LNCAP (cell line): ENCODE measurements around the gene ADM2.

ENCODE experiments used
- TF ChIP-seq, protein P1 (sequence below): fragments of 450-650 bp; IDR thresholded peaks from 2 replicates; pipeline ENCODE4 v1.5.1; 2017; ENCODE audit warnings: mild to moderate bottlenecking

ADM2 gene

DNA sequence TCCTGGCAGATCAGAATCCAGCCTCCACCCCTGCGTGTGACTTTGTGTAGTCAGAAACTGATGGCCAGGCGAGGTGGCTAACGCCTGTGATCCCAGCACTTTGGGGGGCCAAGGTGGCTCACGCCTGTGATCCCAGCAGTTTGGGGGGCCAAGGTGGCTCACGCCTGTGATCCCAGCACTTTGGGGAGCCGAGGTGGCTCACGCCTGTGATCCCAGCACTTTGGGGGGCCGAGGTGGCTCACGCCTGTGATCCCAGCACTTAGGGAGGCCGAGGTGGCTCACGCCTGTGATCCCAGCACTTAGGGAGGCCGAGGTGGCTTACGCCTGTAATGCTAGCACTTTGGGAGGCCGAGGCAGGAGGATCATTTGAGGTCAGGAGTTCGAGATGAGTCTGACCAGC is 31.8 kb downstream of the ADM2 start:
- TF ChIP-seq, protein P1, sequence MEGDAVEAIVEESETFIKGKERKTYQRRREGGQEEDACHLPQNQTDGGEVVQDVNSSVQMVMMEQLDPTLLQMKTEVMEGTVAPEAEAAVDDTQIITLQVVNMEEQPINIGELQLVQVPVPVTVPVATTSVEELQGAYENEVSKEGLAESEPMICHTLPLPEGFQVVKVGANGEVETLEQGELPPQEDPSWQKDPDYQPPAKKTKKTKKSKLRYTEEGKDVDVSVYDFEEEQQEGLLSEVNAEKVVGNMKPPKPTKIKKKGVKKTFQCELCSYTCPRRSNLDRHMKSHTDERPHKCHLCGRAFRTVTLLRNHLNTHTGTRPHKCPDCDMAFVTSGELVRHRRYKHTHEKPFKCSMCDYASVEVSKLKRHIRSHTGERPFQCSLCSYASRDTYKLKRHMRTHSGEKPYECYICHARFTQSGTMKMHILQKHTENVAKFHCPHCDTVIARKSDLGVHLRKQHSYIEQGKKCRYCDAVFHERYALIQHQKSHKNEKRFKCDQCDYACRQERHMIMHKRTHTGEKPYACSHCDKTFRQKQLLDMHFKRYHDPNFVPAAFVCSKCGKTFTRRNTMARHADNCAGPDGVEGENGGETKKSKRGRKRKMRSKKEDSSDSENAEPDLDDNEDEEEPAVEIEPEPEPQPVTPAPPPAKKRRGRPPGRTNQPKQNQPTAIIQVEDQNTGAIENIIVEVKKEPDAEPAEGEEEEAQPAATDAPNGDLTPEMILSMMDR: no peak

DNA sequence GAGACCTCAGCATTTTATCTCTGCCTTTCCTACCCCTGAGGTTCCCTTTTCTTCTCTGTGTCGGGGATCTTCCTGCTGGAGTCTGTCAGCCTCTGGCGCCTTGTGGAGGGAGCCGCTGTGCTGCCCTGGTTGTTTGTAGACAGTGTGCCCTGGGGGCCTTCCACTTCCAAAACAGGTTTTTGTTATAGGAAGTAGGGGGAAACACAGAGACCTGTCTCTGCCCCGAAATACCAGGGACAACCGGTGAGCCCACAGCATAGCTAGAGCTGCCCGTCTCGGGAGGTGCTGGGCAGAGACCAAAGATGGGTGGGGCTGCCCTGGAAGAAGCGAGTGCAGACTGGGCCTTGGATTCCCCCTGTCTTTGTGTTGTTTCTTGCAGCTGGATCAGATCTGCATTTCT is 34.7 kb downstream of the ADM2 start:
- TF ChIP-seq, protein P1: no peak

GRCh38 chr22:50516891-50517290 is 35.5 kb downstream of the ADM2 start:
- TF ChIP-seq, protein P1: no peak

DNA sequence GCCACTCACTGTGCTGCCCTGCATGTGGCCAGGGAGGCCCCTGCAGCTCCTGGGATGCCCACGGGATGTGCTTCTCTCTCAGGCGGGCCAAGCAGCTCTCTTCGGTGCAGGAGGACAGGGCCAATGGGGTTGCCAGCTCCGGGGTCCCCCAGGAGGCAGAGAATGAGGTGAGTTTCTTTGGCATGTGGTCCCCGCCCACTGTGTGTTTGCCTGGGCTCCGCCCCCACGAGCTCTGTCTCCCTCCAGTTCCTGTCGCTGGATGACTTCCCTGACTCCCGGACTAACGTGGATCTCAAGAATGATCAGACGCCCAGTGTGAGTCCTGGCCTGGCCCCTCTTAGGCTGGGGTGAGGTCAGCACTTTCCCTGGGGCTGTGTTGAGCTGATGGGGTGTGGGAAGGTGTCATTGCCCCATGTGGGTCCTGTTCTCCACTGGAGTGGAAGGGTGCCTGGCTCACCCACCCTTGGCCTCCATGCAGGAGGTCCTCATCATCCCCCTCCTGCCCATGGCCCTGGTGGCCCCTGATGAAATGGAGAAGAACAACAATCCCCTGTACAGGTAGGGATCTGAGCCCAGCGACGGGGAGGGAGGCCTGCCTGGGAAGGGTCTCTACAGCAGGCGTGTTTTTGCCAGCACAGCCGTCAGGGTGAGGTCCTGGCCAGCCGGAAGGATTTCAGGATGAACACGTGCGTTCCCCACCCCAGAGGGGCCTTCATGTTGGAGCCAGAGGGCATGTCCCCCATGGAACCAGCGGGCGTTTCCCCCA is 36.3 kb downstream of the ADM2 start:
- TF ChIP-seq, protein P1: no peak

DNA sequence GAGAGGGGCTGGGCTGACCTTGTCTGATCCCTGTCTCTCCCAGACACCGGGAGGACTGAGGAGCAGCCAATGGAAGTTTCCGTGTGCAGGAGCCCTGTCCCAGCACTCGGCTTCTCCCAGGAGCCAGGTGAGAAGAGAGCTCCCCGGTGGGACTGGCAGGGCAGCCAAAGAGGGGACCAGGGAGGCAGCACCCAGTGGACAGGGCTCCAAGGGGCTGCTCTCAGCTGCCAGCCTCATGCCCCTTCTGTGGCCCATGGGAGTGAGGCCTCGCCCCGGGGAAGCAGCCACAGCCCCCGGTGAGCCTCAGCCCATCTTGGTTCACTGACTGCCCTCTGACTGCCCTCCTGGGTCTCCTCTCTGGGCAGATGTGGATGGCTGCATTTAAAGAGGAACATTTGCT is 37.3 kb downstream of the ADM2 start:
- TF ChIP-seq, protein P1: no peak

- TF ChIP-seq, protein P1: no peak
These were observed 37.8 kb downstream of the ADM2 start for GRCh38 chr22:50519151-50519550.

DNA sequence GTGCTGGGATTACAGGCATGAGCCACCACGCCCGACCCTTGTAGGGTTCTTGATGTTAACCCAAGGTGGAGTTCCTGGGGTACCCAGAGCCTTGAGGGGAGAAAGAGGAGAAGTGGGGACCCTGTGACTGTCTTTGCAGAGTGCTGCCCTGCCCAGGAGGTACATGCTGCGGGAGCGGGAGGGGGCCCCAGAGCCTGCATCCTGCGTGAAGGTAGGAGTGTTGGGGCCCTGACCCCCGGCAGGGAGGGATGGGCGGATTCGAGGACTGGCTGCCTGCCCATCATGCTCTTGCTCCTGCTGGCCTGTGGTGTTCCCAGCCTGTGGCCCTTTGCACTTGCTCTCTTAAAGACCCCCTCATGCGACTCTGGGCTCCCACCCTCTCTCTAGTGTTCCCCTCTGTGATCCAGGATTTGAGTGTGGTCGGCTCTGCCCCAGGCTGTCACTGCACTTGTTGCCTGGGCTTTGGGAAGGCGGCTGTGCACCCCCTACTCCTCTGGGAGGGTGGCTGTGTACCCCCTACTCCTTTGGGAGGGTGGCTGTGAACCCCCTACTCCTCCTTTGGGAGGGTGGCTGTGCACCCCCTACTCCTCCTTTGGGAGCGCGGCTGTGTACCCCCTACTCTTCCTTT is 39.6 kb downstream of the ADM2 start:
- TF ChIP-seq, protein P1: no peak
